ENCODE data around the gene C12orf54.

GRCh38 chr12:48446161-48446776 is 36.0 kb upstream of the C12orf54 start:
- no peak for TF ChIP-seq CTCF (IDR thresholded peaks at IDR 0.05; ENCODE audit: low read length)
- no peak for TF ChIP-seq EZH2 (optimal IDR thresholded peaks at IDR 0.05; ENCODE audit: low read depth, low read length)
